NT2/D1 (cell line): ENCODE data around the gene AMIGO1.

Source experiments
- SUZ12 ChIP-seq: IDR thresholded peaks from 2 replicates; pipeline ENCODE4 v1.6.1; 2011; ENCODE audit not compliant: insufficient read length, insufficient read depth; ENCODE audit errors: extremely low read depth
- YY1 ChIP-seq: IDR thresholded peaks from 2 replicates; pipeline ENCODE4 v1.6.1; 2011; ENCODE audit not compliant: insufficient read length, insufficient read depth
- ZNF274 ChIP-seq: IDR thresholded peaks from 2 replicates; pipeline ENCODE4 v1.6.1; 2011; ENCODE audit warnings: mild to moderate bottlenecking, low read depth, low read length

DNA sequence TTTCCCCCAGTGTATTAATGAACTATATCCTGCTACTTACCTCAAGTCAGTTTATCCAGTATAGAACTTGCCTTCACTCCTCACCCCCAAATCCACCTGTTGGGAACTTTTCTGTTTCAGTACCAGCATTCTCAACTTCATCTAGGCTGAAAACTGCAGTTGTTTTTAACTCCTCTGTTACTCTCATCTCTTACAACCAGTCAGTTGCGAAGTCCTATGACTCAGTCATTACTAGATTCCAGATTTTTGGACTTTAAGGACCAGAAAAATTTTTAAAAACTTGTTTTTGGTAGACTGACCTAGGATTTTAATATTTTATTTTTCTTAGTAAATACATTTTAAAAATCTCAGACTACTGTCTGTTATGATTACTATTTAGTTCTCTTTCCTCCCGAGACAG is 47.0 kb upstream of the AMIGO1 start:
- TF ChIP-seq YY1: no peak
- no peak for TF ChIP-seq ZNF274
- no peak for TF ChIP-seq SUZ12
